SK-N-SH (cell line): ENCODE data around the gene RC3H2.

ENCODE experiments used
- EP300 ChIP-seq, 2 experiments: IDR thresholded peaks; 2 replicates each; pipeline versions ENCODE4 v1.4.0 to v1.6.1; 2012; ENCODE audit warnings: borderline replicate concordance in 1 of 2, low read depth in 1 of 2, low read length in 1 of 2
- MEF2A ChIP-seq: IDR thresholded peaks from 2 replicates; pipeline ENCODE4 v1.4.0; 2012; ENCODE audit warnings: low read depth, borderline replicate concordance
- POLR2AphosphoS5 ChIP-seq: IDR thresholded peaks from 2 replicates; pipeline ENCODE4 v1.6.1; 2012; ENCODE audit warnings: low read depth, low read length
- REST ChIP-seq: IDR thresholded peaks from 2 replicates; pipeline ENCODE4 v1.6.1; 2012; ENCODE audit warnings: mild to moderate bottlenecking, low read depth, low read length, moderate library complexity
- SIN3A ChIP-seq: IDR thresholded peaks from 2 replicates; pipeline ENCODE4 v1.6.1; 2012; ENCODE audit warnings: low read depth, mild to moderate bottlenecking, low read length, moderate library complexity, borderline replicate concordance
- ZBTB33 ChIP-seq: IDR thresholded peaks from 2 replicates; pipeline ENCODE4 v1.4.0; 2012; ENCODE audit warnings: low read depth, borderline replicate concordance
- TF ChIP-seq, protein P1 (sequence below): fragments of 200-600 bp; sonication (generic); IDR thresholded peaks from 2 replicates; pipeline ENCODE4 v1.6.1; 2017; ENCODE audit warnings: antibody characterized with exemption, mild to moderate bottlenecking, moderate library complexity

DNA sequence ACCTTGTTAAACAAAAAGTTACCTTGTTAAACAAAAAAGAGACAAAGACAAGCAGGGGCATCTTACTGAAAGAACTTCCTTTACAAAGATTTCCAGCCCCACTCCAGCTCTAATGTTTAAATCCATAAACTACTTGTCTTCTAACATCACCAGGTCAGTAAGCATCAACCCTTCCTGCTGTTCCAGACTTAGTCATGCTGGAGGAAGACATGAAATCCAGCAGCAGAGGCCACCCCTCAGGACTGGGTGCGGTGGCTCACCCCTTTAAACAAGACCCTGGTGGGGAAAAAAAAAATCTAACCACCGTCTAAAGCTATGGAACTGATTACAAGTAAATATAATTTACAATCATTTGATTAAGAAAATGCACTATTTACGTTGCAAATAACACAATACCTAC, 85.8 kb downstream of the RC3H2 start:
- TF ChIP-seq EP300 (IDR thresholded peaks at IDR 0.05; ENCODE audit: borderline replicate concordance in 1 of 2, low read depth in 1 of 2, low read length in 1 of 2) (no peak), SIN3A (no peak), POLR2AphosphoS5 (no peak), MEF2A (no peak), ZBTB33 (no peak), REST (no peak)
- TF ChIP-seq, protein P1, sequence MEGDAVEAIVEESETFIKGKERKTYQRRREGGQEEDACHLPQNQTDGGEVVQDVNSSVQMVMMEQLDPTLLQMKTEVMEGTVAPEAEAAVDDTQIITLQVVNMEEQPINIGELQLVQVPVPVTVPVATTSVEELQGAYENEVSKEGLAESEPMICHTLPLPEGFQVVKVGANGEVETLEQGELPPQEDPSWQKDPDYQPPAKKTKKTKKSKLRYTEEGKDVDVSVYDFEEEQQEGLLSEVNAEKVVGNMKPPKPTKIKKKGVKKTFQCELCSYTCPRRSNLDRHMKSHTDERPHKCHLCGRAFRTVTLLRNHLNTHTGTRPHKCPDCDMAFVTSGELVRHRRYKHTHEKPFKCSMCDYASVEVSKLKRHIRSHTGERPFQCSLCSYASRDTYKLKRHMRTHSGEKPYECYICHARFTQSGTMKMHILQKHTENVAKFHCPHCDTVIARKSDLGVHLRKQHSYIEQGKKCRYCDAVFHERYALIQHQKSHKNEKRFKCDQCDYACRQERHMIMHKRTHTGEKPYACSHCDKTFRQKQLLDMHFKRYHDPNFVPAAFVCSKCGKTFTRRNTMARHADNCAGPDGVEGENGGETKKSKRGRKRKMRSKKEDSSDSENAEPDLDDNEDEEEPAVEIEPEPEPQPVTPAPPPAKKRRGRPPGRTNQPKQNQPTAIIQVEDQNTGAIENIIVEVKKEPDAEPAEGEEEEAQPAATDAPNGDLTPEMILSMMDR, result no peak
